Activated CD4-positive, CD25-positive, alpha-beta regulatory T cell (primary cell): Measurements from ENCODE around the gene IGSF22.

Experiments
- DNase-seq, 4 experiments: peaks; one replicate each; lab custom pipeline; 2025; lab: John Stamatoyannopoulos, UW

Gene IGSF22

GRCh38 chr11:18726040-18726439 is at the start of gene IGSF22:
TSS of gene IGSF22 (minus strand) at chr11:18726188. CDS start at chr11:18724236, 1,952 bp downstream.
- no peak for DNase-seq

GRCh38 chr11:18774801-18775200 is 48.8 kb upstream of the IGSF22 start:
- DNase-seq = no peak

GRCh38 chr11:18773681-18774080 is 47.7 kb upstream of the IGSF22 start:
- no peak for DNase-seq

GRCh38 chr11:18773104-18773503 is 47.1 kb upstream of the IGSF22 start:
- no peak for DNase-seq

GRCh38 chr11:18772211-18772610 is 46.2 kb upstream of the IGSF22 start:
- no peak for DNase-seq

GRCh38 chr11:18771266-18772035 is 45.5 kb upstream of the IGSF22 start:
- no peak for DNase-seq

- no peak for DNase-seq
Measured at GRCh38 chr11:18770479-18771125, 44.6 kb upstream of the IGSF22 start.

GRCh38 chr11:18769802-18770456 is 43.9 kb upstream of the IGSF22 start:
- no peak for DNase-seq

- no peak for DNase-seq
Measured at GRCh38 chr11:18768978-18769377, 43.0 kb upstream of the IGSF22 start.

GRCh38 chr11:18768472-18768901 is 42.5 kb upstream of the IGSF22 start:
- DNase-seq = no peak

GRCh38 chr11:18766015-18766414 is 40.0 kb upstream of the IGSF22 start:
- DNase-seq = no peak

- DNase-seq = no peak
Measured at GRCh38 chr11:18765554-18765953, 39.6 kb upstream of the IGSF22 start.

GRCh38 chr11:18761741-18762140 is 35.8 kb upstream of the IGSF22 start:
- no peak for DNase-seq

GRCh38 chr11:18761144-18761543 is 35.2 kb upstream of the IGSF22 start:
- no peak for DNase-seq

GRCh38 chr11:18757811-18758210 is 31.8 kb upstream of the IGSF22 start:
- no peak for DNase-seq

- DNase-seq = no peak
Measured at GRCh38 chr11:18756889-18757288, 30.9 kb upstream of the IGSF22 start.

- DNase-seq = no peak
Measured at GRCh38 chr11:18754308-18754707, 28.3 kb upstream of the IGSF22 start.

- no peak for DNase-seq
Measured at GRCh38 chr11:18752502-18752901, 26.5 kb upstream of the IGSF22 start.

GRCh38 chr11:18750944-18751343 is 25.0 kb upstream of the IGSF22 start:
- DNase-seq = no peak

- no peak for DNase-seq
Measured at GRCh38 chr11:18749681-18750319, 23.8 kb upstream of the IGSF22 start.

GRCh38 chr11:18748766-18749365 is 22.9 kb upstream of the IGSF22 start:
- peak in 3 of 4 experiments; percentile 32 to 52 (median 51) for DNase-seq

GRCh38 chr11:18745251-18745650 is 19.3 kb upstream of the IGSF22 start:
- DNase-seq = no peak
